ENCODE results near the gene CRYBA4.

Gene CRYBA4

DNA sequence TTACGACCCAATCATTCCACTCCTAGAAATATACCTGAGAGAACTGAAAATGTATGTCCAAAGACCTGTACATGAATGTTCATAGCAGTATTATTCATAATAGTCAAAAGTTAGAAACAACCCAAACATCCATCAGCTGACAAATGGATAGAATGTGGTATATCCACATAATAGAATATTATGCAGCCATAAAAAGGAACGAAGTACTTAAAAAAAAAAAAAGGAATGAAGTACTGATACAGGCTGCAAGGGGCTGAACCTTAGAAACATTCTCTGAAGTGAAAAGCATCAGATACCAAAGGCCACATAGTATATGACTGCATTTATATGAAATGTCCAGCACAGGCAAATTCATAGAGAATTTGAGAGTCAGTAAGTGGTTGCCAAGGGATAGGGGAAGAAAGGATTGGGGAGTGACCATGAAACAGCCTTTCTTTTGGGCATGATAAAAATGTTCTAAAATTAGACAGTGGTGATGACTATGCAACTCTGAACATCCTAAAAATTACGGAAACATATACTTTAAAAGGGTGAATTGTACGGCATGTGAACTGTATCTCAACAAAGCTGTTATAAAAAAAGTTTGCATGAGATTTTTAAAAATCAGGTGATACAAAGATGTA is 33.7 kb upstream of the CRYBA4 start:
- H3K4me3 ChIP-seq (ENCODE audit: low read length), result no peak overlapping the region
- peaks cover 9% of the 10 kb centered on the region for H3K4me1 ChIP-seq (ENCODE audit: low read length)
- H3K36me3 ChIP-seq (replicated peaks; ENCODE audit: low read depth, low read length), result peaks cover 6% of the 10 kb centered on the region
- no peak overlapping the region for H2AFZ ChIP-seq (ENCODE audit: low read depth, low read length)
- no peak overlapping the region for H3K4me2 ChIP-seq (ENCODE audit: low read length)
- no peak overlapping the region for H3K9ac ChIP-seq (ENCODE audit: low read length)
- H3K9me3 ChIP-seq (ENCODE audit: insufficient read depth, low read length), result 0 out of 2 replicates have a peak, but pooled peaks cover 6% of the 10 kb centered on the region
- no peaks in the 10 kb centered on the region for H3K79me2 ChIP-seq (ENCODE audit: low read length)
- H3K27ac ChIP-seq (ENCODE audit: low read length), result no peak overlapping the region
- no peak for TF ChIP-seq EZH2phosphoT487 (IDR thresholded peaks at IDR 0.05; ENCODE audit: low read depth)
- TF ChIP-seq, protein P1, sequence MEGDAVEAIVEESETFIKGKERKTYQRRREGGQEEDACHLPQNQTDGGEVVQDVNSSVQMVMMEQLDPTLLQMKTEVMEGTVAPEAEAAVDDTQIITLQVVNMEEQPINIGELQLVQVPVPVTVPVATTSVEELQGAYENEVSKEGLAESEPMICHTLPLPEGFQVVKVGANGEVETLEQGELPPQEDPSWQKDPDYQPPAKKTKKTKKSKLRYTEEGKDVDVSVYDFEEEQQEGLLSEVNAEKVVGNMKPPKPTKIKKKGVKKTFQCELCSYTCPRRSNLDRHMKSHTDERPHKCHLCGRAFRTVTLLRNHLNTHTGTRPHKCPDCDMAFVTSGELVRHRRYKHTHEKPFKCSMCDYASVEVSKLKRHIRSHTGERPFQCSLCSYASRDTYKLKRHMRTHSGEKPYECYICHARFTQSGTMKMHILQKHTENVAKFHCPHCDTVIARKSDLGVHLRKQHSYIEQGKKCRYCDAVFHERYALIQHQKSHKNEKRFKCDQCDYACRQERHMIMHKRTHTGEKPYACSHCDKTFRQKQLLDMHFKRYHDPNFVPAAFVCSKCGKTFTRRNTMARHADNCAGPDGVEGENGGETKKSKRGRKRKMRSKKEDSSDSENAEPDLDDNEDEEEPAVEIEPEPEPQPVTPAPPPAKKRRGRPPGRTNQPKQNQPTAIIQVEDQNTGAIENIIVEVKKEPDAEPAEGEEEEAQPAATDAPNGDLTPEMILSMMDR (IDR thresholded peaks at IDR 0.05; ENCODE audit: low read depth, low read length), result no peak
- no peaks in the 10 kb centered on the region for H4K20me1 ChIP-seq (ENCODE audit: insufficient read depth, low read length)
- peaks cover 16% of the 10 kb centered on the region for H3K27me3 ChIP-seq (ENCODE audit: low read depth, low read length)

- Histone ChIP-seq H4K20me1 (ENCODE audit: insufficient read depth, low read length) (no peaks in the 10 kb centered on the region), H3K4me2 (ENCODE audit: low read length) (peak overlapping the region; percentile 97), H3K4me3 (ENCODE audit: low read length) (peak overlapping the region; percentile 92), H3K4me1 (ENCODE audit: low read length) (peaks cover 9% of the 10 kb centered on the region), H3K9me3 (ENCODE audit: insufficient read depth, low read length) (0 out of 2 replicates have a peak, but pooled peaks cover 6% of the 10 kb centered on the region), H2AFZ (ENCODE audit: low read depth, low read length) (peak overlapping the region; percentile 61; the same call in 1 of the 2 replicates), H3K27ac (ENCODE audit: low read length) (no peak overlapping the region), H3K9ac (ENCODE audit: low read length) (peak overlapping the region; percentile 82), H3K36me3 (replicated peaks; ENCODE audit: low read depth, low read length) (peaks cover 6% of the 10 kb centered on the region), H3K79me2 (ENCODE audit: low read length) (no peaks in the 10 kb centered on the region), H3K27me3 (ENCODE audit: low read depth, low read length) (peaks cover 16% of the 10 kb centered on the region)
- no peak for TF ChIP-seq EZH2phosphoT487 (IDR thresholded peaks at IDR 0.05; ENCODE audit: low read depth)
- TF ChIP-seq, protein P1 (IDR thresholded peaks at IDR 0.05; ENCODE audit: low read depth, low read length), result no peak
Observed at GRCh38 chr22:26588729-26589366, 32.9 kb upstream of the CRYBA4 start.

DNA sequence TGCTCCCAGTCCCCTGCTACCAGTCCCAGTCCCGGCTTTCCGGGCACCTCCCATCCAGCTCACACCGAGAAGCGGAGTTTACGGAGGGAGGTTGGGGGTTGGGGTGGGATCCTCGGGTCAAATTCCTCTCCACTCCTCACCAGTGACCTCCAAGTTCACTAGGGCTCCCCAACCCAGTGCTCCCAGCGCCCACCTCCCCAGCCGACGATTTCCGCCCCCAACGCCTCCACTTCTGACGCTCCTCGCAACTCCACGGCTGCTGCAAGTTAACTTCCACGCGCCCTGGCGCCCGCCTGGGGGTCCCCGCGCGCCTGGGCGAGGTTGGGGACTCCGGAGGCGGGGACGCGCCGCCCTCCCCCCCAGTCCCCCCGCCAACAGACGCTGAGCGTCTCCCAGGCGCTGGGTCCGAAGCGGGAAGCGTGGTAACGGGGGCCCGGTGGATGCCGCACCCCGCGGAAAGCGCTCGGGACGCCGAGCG is 32.4 kb upstream of the CRYBA4 start:
- H2AFZ ChIP-seq (ENCODE audit: low read depth, low read length), result peak overlapping the region; percentile 61; the same call in 1 of the 2 replicates
- no peaks in the 10 kb centered on the region for H4K20me1 ChIP-seq (ENCODE audit: insufficient read depth, low read length)
- TF ChIP-seq, protein P1 (IDR thresholded peaks at IDR 0.05; ENCODE audit: low read depth, low read length), result no peak
- TF ChIP-seq EZH2phosphoT487 (IDR thresholded peaks at IDR 0.05; ENCODE audit: low read depth), result no peak
- peak overlapping the region; percentile 97 for H3K4me2 ChIP-seq (ENCODE audit: low read length)
- 0 out of 2 replicates have a peak, but pooled peaks cover 6% of the 10 kb centered on the region for H3K9me3 ChIP-seq (ENCODE audit: insufficient read depth, low read length)
- peak overlapping the region; percentile 82 for H3K9ac ChIP-seq (ENCODE audit: low read length)
- H3K36me3 ChIP-seq (replicated peaks; ENCODE audit: low read depth, low read length), result peaks cover 6% of the 10 kb centered on the region
- H3K4me3 ChIP-seq (ENCODE audit: low read length), result peak overlapping the region; percentile 92
- H3K4me1 ChIP-seq (ENCODE audit: low read length), result peaks cover 9% of the 10 kb centered on the region
- peaks cover 16% of the 10 kb centered on the region for H3K27me3 ChIP-seq (ENCODE audit: low read depth, low read length)
- H3K27ac ChIP-seq (ENCODE audit: low read length), result no peak overlapping the region
- no peaks in the 10 kb centered on the region for H3K79me2 ChIP-seq (ENCODE audit: low read length)

All from OCI-LY3 (cell line).